Fibroblast of the conjunctiva (primary cell): ENCODE data around the gene NME5.
"Not testable (repeated sequence)": the region's sequence is repeated elsewhere in the genome, so short reads cannot be mapped to it uniquely, and the experiment has no call there.

ENCODE experiments used
- DNase-seq: peaks from one replicate; pipeline ENCODE4 v3.0.0-alpha.2; 2010; ENCODE audit warnings: low read depth

The NME5 gene

DNA sequence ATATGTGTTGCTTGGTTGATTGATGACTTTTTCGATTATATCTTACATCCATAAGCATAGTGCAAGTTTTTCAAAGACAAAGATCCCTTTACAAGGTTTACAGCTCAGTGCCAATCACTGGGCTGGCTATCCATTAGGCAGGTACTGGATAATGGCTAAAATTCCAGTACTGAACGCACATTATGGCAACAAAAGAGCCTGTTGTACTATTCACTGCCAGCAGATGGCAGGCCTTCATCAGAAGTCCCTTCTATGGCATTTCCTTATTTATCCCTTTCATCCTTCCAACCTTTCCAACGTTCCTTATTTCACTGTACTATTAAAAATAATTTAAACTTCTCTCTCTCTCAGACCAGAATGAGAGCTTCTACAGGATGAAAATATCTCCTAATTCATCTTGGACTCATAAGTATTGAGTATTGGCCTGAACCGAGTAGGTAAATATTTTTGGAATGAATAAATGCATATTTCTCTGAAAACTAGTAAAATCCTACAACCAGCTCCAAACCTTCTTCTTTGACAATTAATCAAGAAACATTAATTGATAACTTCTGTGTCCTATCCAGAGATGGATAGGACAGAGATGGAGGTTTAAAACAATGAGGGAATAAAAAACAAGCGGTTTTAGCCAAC lies 62.0 kb downstream of the NME5 start:
- peak; percentile 57 for DNase-seq

DNA sequence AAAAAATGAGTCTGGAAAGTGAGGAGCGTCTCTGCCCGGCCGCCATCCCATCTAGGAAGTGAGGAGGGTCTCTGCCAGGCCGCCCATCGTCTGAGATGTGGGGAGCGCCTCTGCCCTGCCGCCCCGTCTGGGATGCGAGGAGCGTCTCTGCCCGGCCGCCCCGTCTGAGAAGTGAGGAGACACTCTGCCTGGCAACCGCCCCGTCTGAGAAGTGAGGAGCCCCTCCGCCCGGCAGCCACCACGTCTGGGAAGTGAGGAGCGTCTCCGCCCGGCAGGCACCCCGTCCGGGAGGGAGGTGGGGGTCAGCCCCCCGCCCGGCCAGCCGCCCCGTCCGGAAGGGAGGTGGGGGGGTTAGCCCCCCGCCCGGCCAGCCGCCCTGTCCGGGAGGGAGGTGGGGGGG lies 69.2 kb downstream of the NME5 start:
- DNase-seq, result not testable (repeated sequence)

DNA sequence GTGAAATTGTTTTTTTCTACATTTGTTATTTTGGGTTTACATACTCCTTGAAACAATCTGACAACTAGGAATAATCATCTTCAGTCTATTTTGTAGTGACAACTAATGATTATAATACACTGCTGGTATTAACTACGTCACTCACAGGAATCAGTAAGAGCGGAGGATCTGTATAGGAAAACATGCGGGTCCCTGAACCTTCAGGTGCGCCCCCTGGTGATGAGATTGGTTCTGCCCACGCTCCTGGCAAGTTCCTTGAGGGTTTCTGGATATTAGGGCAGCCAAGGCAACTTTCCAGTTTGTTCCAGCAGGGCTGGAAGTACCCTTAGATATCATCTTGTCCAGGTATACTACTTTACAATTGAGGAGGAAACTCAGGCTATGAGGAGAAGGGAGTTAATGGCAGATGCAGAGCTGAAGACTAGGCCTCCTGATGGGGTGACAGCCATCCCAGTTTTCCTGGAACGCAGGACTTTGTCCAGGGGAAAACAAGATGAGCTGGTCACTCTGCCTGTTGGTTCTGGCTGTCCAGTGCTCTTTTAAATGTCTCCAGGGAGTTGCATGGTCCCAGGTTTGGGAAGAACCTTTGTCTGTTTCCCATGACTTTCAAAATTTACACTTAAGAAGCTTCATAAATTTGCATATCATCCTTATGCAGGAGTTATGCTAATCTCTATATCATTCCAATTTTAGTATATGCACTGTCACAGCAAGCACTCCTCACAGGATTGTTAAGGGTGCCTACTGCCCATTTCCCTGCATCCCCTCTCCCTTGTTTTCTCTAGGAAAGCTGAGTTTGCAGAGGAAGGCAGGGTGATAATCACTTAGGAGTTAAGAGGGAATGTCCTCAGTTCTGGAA lies 70.3 kb downstream of the NME5 start:
- peak; percentile 58 for DNase-seq

DNA sequence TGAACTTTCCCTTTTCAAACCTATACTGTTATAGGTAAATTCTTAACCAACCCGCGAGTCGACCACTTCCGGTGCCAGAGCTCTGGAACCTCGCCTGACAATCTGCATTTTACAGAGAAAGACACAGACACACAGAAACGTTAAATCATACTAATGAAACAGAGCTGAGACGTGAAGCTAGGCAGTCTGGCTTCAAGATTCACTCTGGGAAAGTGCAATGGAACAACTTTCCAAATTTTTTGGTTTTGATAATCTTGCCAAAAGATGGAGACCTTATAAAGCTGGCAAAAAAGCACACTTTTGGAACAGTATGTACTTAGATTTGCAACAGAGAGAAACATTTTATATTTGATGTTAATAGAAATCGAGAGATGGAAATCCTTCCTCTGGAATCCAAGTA lies 71.3 kb downstream of the NME5 start:
- no peak for DNase-seq
